ENCODE results near the gene PSMC1.

PSMC1 gene

GRCh38 chr14:90276646-90277367, 20.5 kb downstream of the PSMC1 start:
- no peak for DNase-seq (ENCODE audit: low read depth in 2 of 2)

GRCh38 chr14:90277581-90278198, 21.3 kb downstream of the PSMC1 start:
- DNase-seq (ENCODE audit: low read depth in 2 of 2): no peak

DNA sequence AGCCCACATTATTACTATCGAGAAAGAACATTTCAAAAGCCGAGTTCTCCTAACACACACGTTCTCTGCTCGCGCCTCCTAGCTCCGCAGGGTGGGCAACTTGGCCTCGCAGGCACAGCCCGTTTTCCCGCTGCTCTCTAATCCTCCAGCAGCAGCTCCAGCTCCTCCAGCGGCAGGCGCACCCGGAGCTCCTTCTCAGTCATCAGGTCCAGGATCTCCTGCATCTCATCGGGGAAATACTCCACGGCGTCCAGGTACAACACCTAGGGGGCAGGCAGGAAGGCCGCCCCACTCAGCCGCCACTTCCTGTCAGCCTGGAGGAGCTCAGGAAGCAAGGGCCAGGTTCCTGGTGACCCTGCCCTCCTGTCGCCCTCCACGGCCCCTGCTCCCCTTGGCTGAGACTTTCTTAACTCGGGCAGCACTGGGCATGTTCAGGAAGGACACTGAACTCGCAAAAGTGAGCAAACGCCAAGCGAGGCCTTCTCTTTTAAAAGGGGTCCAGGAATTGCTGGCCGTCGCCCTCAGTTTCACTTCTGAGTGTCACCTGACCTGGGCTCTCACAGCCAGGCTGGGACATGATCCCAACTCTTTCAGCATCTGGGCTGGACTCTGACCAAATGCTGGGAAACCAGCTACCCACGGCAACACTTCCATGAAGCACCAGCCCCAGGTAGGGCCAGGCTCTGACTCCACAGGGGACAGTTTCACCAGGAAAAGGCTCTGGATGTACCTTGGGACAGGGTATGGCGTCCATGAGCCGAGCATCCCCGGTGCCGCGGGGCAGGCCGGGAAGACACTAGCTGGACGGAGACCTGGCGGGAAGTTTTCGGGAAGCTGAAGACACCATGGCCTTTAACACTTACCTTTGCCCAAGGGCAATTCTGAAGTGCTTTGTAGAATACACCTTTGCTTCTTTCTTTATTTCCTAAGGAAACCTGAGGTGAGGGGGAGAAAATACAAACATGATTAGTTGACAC, 22.1 kb downstream of the PSMC1 start:
- DNase-seq (ENCODE audit: low read depth in 2 of 2): no peak

- DNase-seq (ENCODE audit: low read depth in 2 of 2): no peak
Observed at GRCh38 chr14:90280096-90280495, 23.7 kb downstream of the PSMC1 start.

DNA sequence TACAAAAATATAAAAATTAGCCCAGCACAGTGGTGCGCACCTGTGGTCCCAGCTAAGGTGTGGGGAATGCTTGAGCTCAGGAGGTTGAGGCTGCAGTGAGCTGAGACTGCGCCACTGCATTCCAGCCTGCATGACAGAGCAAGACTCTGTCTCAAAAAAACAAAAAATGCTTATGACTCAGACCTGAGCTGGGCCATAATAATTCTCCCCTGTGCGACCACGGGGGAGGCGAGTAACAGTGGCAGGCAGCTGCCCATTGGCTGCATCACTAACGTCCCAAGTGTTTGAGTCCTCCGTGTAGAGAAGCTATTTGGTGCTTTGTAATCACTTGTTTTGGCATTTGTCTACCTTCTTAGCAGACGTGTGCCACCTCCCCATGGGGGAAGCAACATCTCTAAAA, 24.9 kb downstream of the PSMC1 start:
- peak; percentile 34 to 39 for DNase-seq (ENCODE audit: low read depth in 2 of 2)

GRCh38 chr14:90281756-90282155, 25.4 kb downstream of the PSMC1 start:
- no peak for DNase-seq (ENCODE audit: low read depth in 2 of 2)

- no peak for DNase-seq (ENCODE audit: low read depth in 2 of 2)
Observed at GRCh38 chr14:90287791-90288190, 31.4 kb downstream of the PSMC1 start.

DNA sequence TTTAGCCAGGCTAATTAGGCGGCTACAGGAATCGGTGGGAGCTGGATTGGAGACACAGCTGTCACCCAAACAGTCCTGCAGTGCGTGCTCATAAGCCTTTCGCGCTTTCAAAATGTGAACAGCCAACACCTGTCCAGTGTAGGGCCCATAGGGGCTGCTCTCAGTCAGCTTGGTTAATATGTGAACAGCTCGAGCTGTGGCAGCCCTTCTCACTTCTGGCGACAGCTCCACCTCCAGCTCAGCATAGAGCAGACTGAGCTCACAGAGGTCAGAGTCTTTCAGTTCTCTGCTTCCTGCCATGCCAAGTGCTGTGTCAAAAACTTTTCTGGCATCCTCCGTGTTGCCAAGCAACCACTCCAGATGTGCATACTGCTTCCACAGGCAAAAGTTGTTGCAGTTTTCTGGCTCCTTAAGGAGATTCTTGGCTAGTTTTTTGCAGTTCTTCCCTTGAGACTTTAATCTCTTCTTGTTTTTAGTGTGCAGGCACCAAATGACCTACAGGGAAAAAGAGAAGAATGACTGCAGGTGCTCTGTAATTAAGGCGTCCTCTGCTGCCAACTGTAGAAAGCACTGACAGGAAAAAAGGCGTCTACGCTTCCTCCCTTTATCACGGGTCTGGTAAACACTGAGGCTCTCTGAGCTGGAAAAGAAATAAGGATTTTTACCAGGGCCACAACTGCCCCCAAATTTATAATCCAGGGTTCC, 32.5 kb downstream of the PSMC1 start:
- no peak for DNase-seq (ENCODE audit: low read depth in 2 of 2)

DNA sequence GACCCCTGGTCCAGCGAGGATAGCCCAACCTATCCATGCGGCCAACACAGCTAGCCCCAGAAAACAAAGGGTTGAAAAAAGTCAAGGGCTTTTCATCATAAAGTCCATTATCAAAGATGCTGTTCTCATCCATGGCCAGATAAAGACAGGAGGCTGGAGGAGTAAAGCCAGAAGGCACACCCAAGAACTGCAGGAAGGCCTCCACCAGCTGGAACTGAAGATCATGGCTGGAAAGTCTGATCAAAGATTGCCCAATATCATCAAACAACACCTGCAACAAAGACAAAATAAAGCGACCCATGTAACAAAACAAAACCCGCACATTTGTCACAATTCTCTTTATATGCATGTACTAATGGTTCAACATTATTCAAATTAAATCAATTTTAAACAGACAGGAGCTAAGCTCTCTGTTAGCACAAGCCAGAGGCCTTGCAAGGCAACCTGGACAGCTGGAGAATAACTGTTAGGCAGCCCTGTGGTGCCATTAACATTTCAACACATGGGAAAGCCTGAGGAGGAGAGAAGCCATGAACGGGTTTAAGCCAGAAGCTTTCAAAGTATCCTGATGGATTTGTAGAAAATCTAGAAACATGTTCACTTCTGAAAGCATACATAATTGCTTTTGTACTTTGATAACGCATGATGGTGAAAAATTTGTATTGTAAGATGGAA, 34.1 kb downstream of the PSMC1 start:
- DNase-seq (ENCODE audit: low read depth in 2 of 2): no peak

- no peak for DNase-seq (ENCODE audit: low read depth in 2 of 2)
Observed at GRCh38 chr14:90291699-90292098, 35.3 kb downstream of the PSMC1 start.

DNA sequence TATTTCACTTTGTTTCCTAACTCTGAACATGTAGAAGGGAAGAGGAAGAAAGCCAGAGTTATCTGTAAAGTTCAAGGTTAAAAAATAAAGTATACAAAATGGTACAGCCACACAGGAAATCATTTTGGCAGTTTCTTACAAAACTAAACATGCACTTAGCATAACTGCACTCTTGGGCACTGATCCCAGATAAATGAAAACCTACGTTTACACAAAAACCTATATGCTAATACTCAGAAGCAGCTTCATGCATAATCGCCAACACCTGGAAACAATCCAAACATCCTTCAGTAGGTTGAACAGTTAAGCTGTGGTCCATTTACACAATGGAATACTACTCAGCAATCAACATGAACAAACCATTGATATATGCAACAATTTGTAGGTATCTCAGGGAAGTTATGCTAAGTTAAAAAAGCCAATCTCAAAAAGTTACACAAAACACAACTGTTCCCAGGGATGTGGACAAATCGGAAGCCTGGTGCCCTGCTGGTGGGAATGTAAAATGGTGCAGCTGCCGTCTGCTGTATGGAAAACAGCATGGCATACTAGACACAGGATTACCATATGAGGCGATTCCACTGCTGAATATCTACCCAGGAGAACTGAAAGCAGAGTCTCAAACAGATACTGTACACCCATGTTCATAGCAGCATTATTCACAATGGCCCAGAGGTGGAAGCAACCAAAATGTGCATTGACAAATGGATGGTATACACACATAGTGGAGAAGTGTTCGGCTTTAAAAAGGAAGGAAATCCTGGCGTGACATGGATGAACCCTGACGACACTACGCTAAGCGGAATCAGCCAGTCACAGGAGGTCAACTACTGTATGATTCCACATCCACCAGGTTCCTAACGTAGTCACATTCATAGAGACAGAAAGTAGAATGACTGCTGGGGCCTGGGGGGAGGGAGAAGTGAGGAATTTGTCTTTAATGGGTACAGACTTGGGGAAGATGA, 37.7 kb downstream of the PSMC1 start:
- no peak for DNase-seq (ENCODE audit: low read depth in 2 of 2)

DNA sequence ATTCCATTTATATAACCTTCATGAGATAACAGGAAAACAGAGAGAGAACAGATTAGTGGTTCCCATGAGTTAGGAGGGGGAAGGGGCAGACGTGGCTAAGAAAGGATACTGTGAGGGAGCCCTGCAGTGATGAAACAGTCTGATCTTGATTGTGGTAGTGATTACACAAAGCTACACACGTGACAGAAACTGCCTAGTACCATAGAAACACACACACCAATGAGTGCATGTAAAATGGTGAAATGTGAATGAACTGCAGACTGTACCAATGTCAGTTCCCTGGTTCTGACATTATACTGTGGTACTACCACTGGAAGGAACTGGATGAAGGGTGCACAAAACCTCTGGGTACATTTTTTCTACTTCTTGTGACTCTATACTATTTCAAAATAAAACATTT, 38.5 kb downstream of the PSMC1 start:
- DNase-seq (ENCODE audit: low read depth in 2 of 2): no peak

DNA sequence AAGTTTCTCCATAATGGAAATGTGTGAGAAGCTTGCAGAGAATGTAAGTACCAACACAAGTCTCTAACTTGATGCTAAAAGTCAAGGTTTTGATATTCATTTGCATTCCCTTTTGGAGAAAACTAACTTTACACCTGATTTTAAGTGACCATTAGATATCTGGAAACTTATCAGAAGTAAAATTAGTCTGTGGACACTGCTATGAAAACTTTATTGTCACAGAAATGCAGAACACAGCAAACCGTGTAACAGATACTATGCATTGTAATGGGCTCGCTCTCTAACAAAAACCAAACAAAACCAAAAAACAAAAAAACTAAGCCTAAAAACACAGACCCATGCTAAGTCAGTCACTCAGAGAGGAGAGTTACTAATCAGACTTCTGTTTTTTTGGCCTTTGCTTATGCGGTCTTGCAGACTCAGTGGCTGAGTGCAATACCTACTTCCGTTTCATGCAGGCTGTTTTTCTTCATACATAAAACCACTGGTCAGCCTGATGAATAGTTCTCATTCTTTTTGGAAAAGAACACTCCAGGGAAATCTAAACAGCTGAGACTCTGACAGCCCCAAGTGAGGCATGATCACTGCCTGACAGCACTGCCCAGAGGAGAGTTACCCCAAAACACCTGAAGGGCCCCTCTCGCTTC, 39.6 kb downstream of the PSMC1 start:
- DNase-seq (ENCODE audit: low read depth in 2 of 2): no peak

DNA sequence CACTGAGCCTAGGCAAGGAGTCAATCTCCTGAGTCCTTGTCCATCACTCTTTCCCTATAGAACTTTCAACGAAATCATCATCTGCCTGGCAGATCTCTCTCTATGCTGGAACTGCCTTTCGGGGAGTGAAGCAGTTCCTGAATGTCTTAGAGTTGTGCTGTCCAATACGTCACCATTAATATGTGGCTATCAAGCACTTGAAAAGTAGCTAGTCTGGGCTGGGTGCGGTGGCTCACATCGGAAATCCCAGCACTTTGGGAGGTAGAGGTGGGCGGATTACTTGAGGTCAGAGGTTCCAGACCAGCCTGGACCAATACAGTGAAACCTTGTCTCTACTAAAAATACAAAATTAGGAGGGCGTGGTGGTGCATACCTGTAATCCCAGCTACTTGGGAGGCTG, 40.3 kb downstream of the PSMC1 start:
- no peak for DNase-seq (ENCODE audit: low read depth in 2 of 2)

GRCh38 chr14:90297876-90298629, 41.7 kb downstream of the PSMC1 start:
- no peak for DNase-seq (ENCODE audit: low read depth in 2 of 2)

- no peak for DNase-seq (ENCODE audit: low read depth in 2 of 2)
Observed at GRCh38 chr14:90299408-90299807, 43.1 kb downstream of the PSMC1 start.

GRCh38 chr14:90300611-90301047, 44.3 kb downstream of the PSMC1 start:
- no peak for DNase-seq (ENCODE audit: low read depth in 2 of 2)

DNA sequence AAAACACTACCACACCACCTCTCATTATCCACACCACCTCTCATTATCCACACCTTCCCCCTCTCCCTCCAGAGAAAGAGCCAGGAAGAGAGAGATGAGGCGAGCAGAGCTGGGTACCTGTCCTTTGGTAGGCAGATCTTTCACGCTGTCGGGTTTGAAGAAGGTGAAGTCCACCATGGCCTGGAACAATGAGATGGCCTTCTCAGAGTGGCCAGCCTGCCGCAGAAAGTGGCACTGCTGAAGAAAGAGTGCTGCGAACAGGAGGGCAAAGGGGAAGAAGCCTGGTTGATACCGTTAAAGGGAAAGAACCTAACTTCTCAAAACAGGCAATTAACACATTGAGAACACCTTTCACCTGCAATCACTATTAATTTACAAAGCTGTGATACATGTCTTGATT, 44.8 kb downstream of the PSMC1 start:
- DNase-seq (ENCODE audit: low read depth in 2 of 2): no peak

- DNase-seq (ENCODE audit: low read depth in 2 of 2): peak; percentile 49 to 53
Observed at GRCh38 chr14:90301668-90302090, 45.3 kb downstream of the PSMC1 start.
